Naive B cell (primary cell): ENCODE data around the gene GHRL. TPM values are rescaled to one million over a fixed set of nuclear protein-coding genes. Genes with fewer than 3 reads are reported as not detected.

Experiments
- ATAC-seq, 2 donors: fragments of 150-1000 bp; cut with Tn5 transposase; 2 replicates each; pipeline ENCODE4 v1.10.0; 2021; ENCODE audit warnings: low read depth in 2 of 2, mild to moderate bottlenecking in 2 of 2, moderate library complexity in 2 of 2
- DNase-seq: peaks from one replicate; pipeline ENCODE4 v3.0.0; 2022
- H3K27ac Mint-ChIP-seq, 6 donors: one replicate each; pipeline ENCODE4 v1.8.0; 2020 to 2022; ENCODE audit warnings: mild to moderate bottlenecking in 6 of 6, mixed read lengths in 6 of 6, moderate library complexity in 5 of 6, inconsistent platforms in 2 of 6
- H3K27me3 Mint-ChIP-seq, 3 donors: one replicate each; pipeline ENCODE4 v1.8.0; 2021 to 2022; ENCODE audit warnings: mixed read lengths in 3 of 3, mild to moderate bottlenecking in 1 of 3
- H3K36me3 Mint-ChIP-seq, 2 donors: one replicate each; pipeline ENCODE4 v1.8.0; 2020 to 2022; ENCODE audit warnings: mixed read lengths in 2 of 2, inconsistent platforms in 1 of 2, mild to moderate bottlenecking in 1 of 2
- H3K4me1 Mint-ChIP-seq, 3 donors: one replicate each; pipeline ENCODE4 v1.8.0; 2020 to 2022; ENCODE audit warnings: mixed read lengths in 3 of 3, inconsistent platforms in 1 of 3, mild to moderate bottlenecking in 1 of 3, moderate library complexity in 1 of 3
- H3K4me3 Mint-ChIP-seq, 8 donors: one replicate each; pipeline ENCODE4 v1.8.0; 2020 to 2022; ENCODE audit warnings: mild to moderate bottlenecking in 8 of 8, mixed read lengths in 8 of 8, moderate library complexity in 8 of 8, inconsistent platforms in 2 of 8
- H3K9me3 Mint-ChIP-seq, 7 donors: one replicate each; pipeline ENCODE4 v1.8.0; 2020 to 2022; ENCODE audit warnings: mixed read lengths in 7 of 7, mild to moderate bottlenecking in 5 of 7, inconsistent platforms in 2 of 7, moderate library complexity in 1 of 7
- polyA plus RNA-seq, 6 donors: library from polyadenylated mRNA; unstranded; fragments of 300-500 nt; fragmentation: Illumina TruSeq; gene quantifications; one replicate each; pipeline ENCODE4 v1.2.3, GENCODE V29; 2021; ENCODE audit warnings: low read depth in 6 of 6

The GHRL gene
- polyA plus RNA-seq, 6 donors from 2014 or later = 1.8 to 4.9 (median 3.0) TPM; not detected in 1

DNA sequence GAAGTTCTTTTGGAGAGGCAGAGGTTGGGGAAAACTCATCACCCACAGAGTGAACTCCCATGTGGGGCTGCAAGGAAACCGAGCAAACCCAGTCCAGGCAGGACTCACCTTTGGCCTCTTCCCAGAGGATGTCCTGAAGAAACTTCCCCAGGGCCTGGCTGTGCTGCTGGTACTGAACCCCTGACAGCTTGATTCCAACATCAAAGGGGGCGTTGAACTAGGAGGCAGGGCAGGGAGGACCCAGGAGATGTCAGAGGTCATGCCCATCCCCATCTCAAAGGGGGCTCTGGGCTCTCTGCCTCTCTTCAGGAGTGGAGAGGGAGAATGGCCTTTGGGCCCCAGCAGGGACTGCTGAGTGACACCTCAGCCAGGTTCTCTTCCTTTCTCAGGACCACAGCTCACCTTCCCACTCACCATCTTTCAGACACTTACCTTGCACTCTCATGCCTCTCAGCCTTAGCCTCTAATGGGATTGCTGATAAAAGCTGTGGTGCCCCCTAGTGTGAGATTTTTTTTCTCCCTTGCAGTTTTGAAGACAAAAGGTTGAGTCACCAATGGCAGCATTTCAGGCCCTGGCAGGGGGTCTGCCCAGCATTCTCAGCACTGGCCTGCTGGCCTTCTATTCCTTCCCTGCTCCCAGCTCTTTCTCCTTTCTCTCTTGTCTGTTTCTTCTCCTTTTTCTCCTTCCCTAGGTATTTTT is 6.0 kb downstream of the GHRL start:
- Mint-ChIP-seq H3K36me3 (no peaks in the 10 kb centered on the region), H3K4me3 (no peak overlapping the region), H3K4me1 (peaks cover 14 to 27% (median 26%) of the 10 kb centered on the region in 3 donors), H3K9me3 (no peaks in the 10 kb centered on the region), H3K27me3 (no peaks in the 10 kb centered on the region), H3K27ac (peak overlapping the region in 5 of 6 donors; percentile 0 to 82 (median 19))
- ATAC-seq (peak; percentile 34 to 49), DNase-seq (peak; percentile 23)

DNA sequence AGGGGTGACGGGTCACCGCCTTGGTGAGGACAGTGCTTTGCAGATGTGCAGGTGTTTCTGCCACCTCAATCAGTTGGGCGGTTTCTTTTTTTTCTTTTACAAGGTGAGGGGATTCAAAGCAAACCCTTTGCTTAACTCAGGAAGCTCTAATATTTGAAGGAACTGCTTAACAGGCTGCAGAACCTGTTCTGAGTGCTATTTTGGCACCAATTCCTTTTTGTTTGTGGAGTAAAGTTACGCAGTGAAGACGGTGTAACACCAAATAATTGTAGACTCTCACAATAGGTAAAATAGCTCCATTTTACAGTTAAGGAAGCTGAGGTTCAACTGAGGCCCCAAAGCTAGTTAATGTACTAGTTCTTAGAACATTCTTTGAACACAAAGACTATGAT is 6.6 kb downstream of the GHRL start:
- Mint-ChIP-seq H3K4me1 (peaks cover 9 to 21% (median 20%) of the 10 kb centered on the region in 3 donors), H3K4me3 (no peak overlapping the region), H3K36me3 (no peaks in the 10 kb centered on the region), H3K27me3 (no peaks in the 10 kb centered on the region), H3K9me3 (no peaks in the 10 kb centered on the region), H3K27ac (no peak overlapping the region)
- DNase-seq = no peak
- ATAC-seq = no peak

DNA sequence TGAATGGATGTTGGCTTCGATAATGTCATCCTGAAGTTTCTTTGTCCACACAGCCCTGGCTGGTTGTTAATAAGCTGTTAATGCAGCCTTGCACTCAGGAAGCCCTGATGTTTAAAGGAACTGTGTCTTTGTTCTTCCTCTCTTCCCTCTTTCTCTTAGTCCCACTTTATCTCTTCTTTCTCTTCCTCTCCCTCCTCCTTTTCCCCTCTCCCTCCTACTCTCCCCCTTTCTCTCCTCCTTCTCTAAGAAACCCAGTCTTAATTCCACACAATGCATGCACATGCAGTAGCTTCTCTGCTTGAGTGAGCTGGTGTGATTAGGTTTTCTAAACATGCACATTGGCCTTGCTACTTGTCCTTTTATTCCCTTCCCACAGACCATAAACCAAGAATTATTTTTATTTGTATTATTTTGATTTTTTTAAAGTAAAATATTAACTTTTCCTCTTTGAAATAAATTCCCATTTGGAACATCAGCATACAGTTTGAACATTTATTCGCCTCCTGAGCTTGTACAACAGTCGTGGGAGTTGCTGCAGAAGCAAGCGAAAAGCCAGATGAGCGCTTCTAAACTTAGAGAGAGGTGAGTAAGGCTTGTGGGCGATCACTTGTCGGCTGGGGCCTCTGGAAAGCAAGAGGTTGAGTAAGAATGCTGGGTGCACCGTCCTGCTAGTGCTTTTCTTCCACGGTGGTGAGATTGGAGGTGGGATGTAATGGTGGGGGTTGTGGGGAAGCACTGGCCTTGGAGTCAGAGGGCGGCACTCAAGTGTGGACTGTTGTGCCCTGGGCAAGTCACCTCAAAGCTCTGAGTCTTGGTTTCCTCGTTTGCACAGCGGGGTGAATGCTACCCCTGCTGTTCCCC is 7.2 kb downstream of the GHRL start:
- Mint-ChIP-seq H3K36me3 (no peaks in the 10 kb centered on the region), H3K9me3 (no peaks in the 10 kb centered on the region), H3K4me3 (no peak overlapping the region), H3K27me3 (no peaks in the 10 kb centered on the region), H3K4me1 (peaks cover 9 to 19% (median 19%) of the 10 kb centered on the region in 3 donors), H3K27ac (peak overlapping the region in 1 of 6 donors; percentile 50)
- DNase-seq = no peak
- no peak for ATAC-seq

DNA sequence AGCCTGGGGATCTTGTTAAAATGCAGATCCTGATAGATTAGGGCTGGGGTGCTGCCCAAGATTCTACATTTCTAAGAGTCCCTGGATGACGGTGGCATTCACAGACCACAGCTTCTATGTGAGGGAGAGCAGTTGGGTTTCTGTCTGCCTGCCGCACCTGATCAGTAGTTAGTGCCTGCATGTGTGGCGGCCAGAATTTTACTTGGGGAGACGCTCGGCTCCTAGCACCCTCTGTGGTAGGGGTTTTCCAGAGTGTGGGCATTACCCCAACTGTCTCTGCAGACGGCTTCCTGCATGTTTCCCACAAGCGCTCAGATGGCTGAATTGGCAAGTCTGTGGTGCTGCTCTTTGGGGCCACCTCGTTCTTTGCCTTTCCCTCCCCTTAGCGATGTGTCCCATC is 8.3 kb downstream of the GHRL start:
- no peak overlapping the region for H3K4me3 Mint-ChIP-seq

DNA sequence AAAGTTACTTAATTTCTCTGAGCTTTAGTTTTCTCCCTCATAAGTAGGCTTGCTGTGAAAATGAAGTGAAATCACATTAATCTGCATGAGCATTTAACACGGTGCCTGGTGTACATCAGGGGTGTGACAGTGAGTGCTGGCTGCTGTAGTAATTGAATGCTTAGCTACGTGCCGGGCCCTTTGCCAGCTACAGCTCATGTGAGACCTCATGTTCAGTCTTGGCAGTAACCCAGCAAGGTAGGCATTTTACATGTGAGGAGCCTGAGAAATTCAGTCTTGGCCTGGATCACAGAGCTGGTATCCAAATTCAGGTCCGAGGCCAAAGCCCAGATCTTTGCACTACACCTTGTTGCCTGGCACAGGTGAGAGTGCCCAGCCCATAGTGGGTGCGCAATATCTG is 9.1 kb downstream of the GHRL start:
- no peak for ATAC-seq
- peak overlapping the region in 1 of 8 donors; percentile 1 for H3K4me3 Mint-ChIP-seq
- H3K27me3 Mint-ChIP-seq = no peaks in the 10 kb centered on the region
- no peak overlapping the region for H3K27ac Mint-ChIP-seq
- no peaks in the 10 kb centered on the region for H3K9me3 Mint-ChIP-seq
- H3K4me1 Mint-ChIP-seq = peaks cover 9 to 19% (median 19%) of the 10 kb centered on the region in 3 donors
- H3K36me3 Mint-ChIP-seq = no peaks in the 10 kb centered on the region
- DNase-seq = no peak

More for the DNA sequence above, 8.3 kb downstream of the GHRL start:
- ATAC-seq (peak; percentile 60 to 66), DNase-seq (no peak)
- Mint-ChIP-seq H3K27me3 (no peaks in the 10 kb centered on the region), H3K36me3 (no peaks in the 10 kb centered on the region), H3K9me3 (no peaks in the 10 kb centered on the region), H3K4me1 (peaks cover 9 to 19% (median 19%) of the 10 kb centered on the region in 3 donors), H3K27ac (peak overlapping the region in 3 of 6 donors; percentile 50 to 70 (median 67))

DNA sequence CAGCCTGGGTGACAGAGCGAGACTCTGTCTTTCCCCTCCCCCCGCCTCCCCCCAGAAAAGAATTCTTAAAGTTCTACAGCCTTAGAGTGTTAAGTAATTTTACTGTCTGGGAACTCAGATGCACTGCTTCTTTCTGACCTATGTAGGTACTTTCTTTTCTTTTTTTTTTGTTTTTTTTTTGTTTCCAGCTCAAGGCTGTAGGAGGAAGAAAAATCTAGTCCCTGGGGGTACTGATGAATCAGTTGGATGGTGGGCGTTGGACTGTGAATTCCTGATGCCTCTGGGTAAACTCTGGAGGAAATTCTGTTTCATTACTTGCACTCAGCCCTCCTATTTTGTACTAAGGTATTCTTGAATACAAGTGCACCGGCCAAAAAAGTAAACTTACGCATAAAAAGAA is 10.8 kb downstream of the GHRL start:
- H3K9me3 Mint-ChIP-seq = no peaks in the 10 kb centered on the region
- ATAC-seq = no peak
- H3K27ac Mint-ChIP-seq = peak overlapping the region in 3 of 6 donors; percentile 34 to 91 (median 39)
- H3K36me3 Mint-ChIP-seq = no peaks in the 10 kb centered on the region
- no peak overlapping the region for H3K4me3 Mint-ChIP-seq
- no peak for DNase-seq
- peaks cover 9 to 20% (median 15%) of the 10 kb centered on the region in 3 donors for H3K4me1 Mint-ChIP-seq
- no peaks in the 10 kb centered on the region for H3K27me3 Mint-ChIP-seq

DNA sequence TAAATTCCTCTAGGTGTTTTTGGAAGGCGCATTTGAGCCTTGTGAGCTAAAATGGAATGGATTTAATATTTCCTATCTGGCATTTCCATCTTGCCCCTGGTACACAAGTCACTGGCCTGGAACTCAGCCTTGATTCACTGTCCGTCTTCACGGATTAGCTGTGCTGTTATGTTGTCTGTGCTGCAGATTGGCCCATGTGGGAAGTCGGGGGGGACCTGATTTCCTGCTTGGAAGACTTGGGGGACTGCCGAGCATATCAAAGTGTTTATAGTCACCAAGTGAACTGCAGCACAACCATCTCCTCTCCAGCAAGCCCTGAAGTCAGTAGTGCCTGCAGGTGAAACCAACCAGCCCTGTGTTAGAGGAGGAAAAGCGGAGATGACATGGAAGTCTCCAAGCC is 12.2 kb downstream of the GHRL start:
- H3K9me3 Mint-ChIP-seq = no peaks in the 10 kb centered on the region
- H3K27ac Mint-ChIP-seq = peak overlapping the region in 2 of 6 donors; percentile 42 to 59
- ATAC-seq (no peak), DNase-seq (no peak)
- no peaks in the 10 kb centered on the region for H3K36me3 Mint-ChIP-seq
- no peaks in the 10 kb centered on the region for H3K27me3 Mint-ChIP-seq
- peaks cover 9 to 18% (median 14%) of the 10 kb centered on the region in 3 donors for H3K4me1 Mint-ChIP-seq
- no peak overlapping the region for H3K4me3 Mint-ChIP-seq

DNA sequence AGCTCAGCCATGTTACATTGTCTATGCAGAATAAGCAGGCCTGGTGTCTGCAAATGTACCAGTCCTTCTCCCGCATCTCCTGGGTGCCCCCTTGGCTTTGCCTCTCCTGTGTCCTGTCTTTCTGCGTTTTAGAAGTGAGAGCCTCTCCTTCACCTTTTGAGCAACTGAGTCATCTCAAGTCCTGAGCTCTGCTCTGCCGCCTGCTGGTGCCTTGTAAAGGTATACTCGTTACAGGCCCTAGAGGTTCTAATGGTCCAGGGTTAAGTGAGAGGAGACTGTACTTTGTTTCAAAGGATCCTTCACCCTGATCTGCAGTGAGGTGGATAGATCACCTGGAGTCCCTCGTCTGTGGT is 12.6 kb downstream of the GHRL start:
- H3K27ac Mint-ChIP-seq = peak overlapping the region in 3 of 6 donors; percentile 6 to 60 (median 17)
- no peaks in the 10 kb centered on the region for H3K36me3 Mint-ChIP-seq
- no peaks in the 10 kb centered on the region for H3K27me3 Mint-ChIP-seq
- peaks cover 5 to 17% (median 11%) of the 10 kb centered on the region in 3 donors for H3K4me1 Mint-ChIP-seq
- no peak for ATAC-seq
- no peak overlapping the region for H3K4me3 Mint-ChIP-seq
- DNase-seq = no peak
- no peaks in the 10 kb centered on the region for H3K9me3 Mint-ChIP-seq

DNA sequence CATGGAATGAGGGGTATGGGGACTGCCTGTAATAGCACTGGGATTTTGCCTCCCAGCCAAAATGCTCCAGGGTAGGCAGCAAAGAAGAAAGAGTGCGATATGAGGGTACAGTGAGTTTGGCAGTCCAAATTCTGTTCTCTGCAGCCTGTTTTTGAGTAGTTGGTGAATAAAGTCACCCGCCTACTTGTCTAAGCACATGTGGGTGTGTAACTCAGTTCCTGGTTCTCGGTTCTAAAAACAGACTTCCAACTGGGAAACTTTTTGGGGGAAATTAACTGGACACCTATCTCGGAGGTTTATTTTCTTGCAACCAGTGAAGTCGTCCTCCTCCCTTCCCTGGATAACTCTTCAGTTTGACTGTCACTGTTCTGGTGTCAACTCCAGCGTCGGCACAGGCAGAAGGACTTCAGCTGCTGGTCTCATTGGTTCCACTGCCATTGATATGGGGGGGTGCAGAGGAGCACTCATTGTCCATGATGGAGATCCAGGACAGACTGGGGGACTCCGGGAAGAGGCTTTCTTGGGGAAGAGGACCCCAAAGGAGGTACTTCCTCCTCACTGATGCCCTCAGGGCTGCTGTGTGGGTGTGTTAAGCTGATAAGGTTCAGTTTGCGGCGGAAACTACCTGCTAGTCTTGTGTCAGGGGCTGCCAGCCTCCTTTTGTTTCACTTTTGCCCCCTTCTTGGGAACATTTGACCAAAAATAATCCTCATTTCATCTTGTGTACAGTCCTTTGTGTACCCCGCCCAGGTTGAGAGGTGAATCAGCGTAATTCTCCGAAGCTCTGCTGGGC is 13.2 kb downstream of the GHRL start:
- DNase-seq (no peak), ATAC-seq (no peak)
- no peaks in the 10 kb centered on the region for H3K36me3 Mint-ChIP-seq
- no peaks in the 10 kb centered on the region for H3K9me3 Mint-ChIP-seq
- H3K4me1 Mint-ChIP-seq = peaks cover 4 to 12% (median 6%) of the 10 kb centered on the region in 3 donors
- H3K4me3 Mint-ChIP-seq = no peak overlapping the region
- H3K27me3 Mint-ChIP-seq = no peaks in the 10 kb centered on the region
- H3K27ac Mint-ChIP-seq = peak overlapping the region in 1 of 6 donors; percentile 6

DNA sequence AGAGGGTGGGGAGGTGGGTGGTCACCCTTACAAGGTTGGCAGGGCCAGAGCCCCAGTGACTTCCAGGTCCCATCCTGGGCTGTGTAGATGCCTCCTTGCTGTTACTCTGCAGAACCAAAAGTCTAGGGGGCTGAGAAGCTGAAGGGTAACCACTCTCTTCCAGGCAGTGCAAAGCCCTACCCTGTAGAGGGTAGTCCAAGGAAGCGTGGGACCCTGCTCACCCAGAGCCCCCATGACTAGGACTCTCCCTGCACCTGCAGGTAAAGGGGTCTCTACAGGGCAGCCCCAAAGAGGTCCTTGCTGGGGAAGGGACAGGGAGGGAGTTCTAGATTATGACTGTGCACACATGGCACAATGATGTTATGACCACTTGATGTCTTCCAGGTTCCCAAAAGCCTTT is 14.2 kb downstream of the GHRL start:
- DNase-seq = no peak
- no peaks in the 10 kb centered on the region for H3K9me3 Mint-ChIP-seq
- no peak overlapping the region for H3K27ac Mint-ChIP-seq
- H3K4me3 Mint-ChIP-seq = no peak overlapping the region
- no peaks in the 10 kb centered on the region for H3K36me3 Mint-ChIP-seq
- peaks cover 9 to 17% (median 12%) of the 10 kb centered on the region in 3 donors for H3K4me1 Mint-ChIP-seq
- no peak for ATAC-seq
- H3K27me3 Mint-ChIP-seq = no peaks in the 10 kb centered on the region

DNA sequence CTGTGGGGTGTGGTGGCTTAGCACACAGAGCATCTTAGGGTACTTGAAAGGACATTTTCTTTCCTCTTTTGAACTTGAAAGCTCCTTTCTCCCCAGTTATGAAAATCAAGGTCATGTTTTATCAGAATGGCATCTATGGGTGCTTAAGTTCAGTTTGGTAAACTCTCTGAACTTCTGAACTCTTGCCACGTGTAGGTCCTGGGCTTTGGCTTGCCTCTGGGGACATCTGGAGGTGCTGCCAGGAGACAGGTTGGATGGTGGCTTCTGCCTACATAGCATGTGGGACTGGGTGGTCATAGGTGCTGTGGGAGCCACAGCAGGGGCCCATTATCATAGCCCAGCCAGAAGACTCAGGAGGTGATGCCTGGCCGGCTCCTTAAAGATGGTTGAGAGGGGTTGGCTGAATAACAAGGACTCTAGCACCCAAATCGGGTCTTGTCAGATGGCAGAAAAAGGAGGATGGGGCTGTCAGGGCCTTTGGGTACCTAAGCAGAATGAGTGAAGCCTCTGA is 15.6 kb downstream of the GHRL start:
- Mint-ChIP-seq H3K4me3 (no peak overlapping the region), H3K4me1 (peaks cover 17 to 27% (median 22%) of the 10 kb centered on the region in 3 donors), H3K27me3 (no peaks in the 10 kb centered on the region), H3K9me3 (no peaks in the 10 kb centered on the region), H3K27ac (peak overlapping the region in 2 of 6 donors; percentile 28 to 79), H3K36me3 (peaks cover 0 to 8% of the 10 kb centered on the region in 2 donors)
- no peak for DNase-seq
- no peak for ATAC-seq

DNA sequence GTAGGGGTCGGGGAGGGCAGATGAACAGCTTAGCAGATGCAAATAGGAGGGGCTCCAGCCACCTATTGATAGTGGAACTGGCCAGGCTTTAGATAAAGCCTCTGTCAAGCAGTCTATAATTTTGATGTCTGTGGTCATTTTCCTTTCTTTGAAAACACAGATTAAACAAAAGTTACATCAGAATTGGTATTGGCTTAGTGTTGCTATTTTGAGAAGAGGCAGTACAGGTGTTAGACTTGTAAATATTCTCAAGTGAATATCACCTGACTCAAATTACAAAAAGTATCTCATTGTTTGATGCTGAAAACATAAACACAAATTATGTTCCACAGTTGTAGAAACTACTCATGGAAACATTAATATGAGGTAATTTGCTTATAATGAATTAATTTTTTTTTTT is 18.1 kb downstream of the GHRL start:
- Mint-ChIP-seq H3K27me3 (no peaks in the 10 kb centered on the region), H3K9me3 (no peaks in the 10 kb centered on the region), H3K36me3 (peaks cover 4 to 8% of the 10 kb centered on the region in 2 donors), H3K27ac (peak overlapping the region in 3 of 6 donors; percentile 41 to 84 (median 43)), H3K4me1 (peaks cover 17 to 27% (median 27%) of the 10 kb centered on the region in 3 donors), H3K4me3 (peak overlapping the region in 2 of 8 donors; percentile 29 to 65)
- no peak for DNase-seq
- no peak for ATAC-seq
